Hematopoietic multipotent progenitor cell treated with erythropoietin and hydrocortisone succinate and interleukin-3 and kit ligand, for 8 days (in vitro differentiated cells): Measurements from ENCODE around the gene FBLN1.

ENCODE experiments used
- DNase-seq: peaks from one replicate; pipeline ENCODE4 v3.0.0-alpha.2; 2015

Gene FBLN1

DNA sequence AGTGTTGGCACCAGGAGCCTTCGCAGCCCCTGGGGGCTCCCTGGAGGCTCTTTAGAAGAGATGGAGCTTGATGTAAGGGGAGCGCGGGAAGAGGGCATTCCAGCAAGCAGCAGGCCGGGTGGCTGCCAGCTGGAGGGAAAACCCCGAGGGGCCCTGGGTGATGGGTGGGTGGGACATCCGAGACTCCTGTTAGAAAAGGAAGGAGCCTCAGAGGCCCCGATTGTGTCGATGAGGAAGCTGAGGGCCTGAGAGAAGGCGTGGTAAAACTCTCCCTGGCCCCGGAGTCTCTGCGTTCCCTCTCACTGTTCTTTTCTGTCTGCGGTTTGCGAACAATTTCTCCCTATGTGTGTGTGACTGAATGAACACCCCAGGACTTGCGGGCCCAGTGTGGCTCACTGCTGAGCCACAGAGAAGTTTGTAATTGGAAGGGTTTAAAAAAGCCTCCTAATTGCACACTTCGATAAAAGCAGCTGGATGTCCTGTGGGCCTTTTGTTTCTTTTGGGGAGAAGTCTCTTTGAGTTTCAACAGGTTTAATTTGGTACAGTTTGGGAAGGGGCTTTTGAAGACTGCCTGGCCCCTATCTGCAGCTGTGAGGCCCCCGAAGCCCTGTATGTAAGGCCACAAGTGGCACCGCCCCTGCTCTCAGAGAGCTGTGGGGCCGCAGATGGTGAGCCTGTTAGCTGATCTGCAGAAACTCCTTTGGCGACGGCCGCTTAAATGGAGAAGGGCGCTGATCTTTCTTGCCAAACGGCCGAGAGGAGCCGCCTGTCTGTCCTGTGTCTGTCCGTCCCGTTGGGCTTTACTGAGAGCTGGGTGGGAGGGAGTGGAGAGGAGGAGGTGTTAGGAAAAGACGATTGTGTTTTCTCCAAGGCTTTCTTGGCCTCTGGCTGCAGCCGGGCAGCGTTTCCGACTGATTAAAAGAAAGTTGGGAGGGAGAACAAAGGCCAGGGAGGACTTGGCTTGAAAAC, 2.0 kb downstream of the FBLN1 start:
- no peak for DNase-seq

DNA sequence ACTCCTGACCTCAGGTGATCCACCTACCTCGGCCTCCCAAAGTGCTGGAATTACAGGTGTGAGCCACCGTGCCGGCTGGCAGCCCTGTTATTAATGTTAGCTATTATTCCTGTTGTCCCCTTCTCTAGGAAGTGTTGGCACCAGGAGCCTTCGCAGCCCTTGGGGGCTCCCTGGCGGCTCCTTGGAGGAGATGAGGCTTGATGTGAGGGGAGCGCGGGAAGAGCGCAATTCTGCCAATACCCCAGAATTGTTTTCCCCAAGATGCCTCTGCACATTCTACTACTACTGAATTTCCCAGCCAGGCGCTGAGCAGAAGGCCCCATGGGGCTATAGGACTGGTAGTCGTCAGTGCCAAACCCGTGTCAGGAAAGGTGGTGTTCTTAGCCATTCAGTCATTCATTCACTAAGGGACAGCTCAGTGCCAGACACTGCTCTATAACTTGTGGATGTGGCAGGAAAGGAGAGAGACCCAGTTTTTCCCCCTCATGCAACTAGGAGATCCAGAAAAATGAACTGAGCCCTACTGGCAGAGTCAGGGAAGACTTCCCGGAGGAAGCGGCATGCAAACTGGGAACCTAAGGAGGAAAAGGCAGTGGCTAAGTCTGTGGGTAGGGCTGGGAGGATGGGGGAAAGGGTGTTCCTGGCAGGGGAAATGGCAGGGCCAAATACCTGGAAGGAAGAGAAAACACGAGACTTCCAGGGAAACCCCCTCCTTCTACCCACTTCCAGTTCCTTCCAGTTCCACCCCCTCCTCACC, 3.5 kb downstream of the FBLN1 start:
- no peak for DNase-seq

DNA sequence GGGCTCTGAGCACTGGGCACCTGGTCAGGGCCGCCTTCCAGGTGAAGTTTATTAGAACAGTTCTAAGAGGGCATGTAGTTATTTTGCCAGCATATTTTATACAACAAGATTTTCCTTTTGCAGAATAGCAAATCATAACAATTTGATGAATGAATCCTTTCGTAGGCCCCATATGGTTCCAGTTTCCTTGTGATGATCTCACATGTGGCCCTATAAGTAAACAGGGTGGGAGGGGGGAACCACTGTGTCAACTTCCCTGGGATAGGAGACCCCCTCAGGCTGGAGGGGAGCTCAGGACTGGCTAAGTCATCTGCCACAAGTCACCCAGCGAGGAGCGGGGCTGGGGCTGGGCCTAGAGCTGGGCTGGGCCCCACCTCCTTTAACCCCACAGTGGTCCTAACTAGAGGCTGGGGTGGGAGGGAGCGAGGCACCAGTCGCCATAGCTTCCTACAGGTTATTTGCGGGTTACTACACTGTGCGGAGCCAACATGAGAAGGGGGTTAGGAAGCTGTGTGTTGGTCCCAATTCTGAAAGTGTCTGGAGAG, 4.2 kb downstream of the FBLN1 start:
- DNase-seq, result no peak

DNA sequence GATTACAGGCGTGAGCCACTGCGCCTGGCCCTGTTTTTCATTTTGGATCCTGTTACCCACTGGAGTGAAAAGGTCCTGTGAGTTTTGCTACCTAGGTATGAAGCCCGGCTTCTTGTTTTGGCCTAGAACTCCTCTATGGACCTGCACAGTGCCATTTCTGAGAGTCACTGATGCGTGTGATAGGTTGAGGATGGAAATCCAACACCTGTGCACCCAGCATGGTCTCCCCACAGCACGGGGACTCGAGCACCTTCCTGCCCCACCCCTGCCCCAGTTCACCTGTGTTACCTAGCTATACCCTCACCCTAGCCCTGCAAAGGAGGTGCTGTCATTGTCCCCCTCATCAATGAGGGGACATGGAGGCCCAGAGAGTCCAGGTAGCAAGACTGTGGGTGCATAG, 5.1 kb downstream of the FBLN1 start:
- DNase-seq, result no peak

DNA sequence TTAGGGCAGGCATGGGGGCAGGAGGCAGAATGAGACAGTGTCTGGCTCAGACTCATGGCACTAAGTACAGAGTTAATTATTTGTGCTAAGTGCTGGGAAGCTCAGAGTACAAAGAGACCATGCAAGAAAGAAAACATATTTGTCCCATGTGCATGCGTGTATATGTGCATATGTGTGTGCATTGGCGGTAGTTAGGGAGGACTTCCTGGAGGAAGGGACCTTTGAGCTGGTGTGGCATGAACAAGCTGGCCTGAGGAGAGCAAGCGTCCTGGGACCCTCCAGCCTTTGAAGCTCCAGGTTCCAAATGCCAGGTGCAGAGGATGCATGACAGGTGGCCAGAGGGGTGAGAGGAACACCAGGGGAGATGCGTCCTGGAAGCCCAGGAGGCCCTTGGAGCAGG, 6.1 kb downstream of the FBLN1 start:
- no peak for DNase-seq

DNA sequence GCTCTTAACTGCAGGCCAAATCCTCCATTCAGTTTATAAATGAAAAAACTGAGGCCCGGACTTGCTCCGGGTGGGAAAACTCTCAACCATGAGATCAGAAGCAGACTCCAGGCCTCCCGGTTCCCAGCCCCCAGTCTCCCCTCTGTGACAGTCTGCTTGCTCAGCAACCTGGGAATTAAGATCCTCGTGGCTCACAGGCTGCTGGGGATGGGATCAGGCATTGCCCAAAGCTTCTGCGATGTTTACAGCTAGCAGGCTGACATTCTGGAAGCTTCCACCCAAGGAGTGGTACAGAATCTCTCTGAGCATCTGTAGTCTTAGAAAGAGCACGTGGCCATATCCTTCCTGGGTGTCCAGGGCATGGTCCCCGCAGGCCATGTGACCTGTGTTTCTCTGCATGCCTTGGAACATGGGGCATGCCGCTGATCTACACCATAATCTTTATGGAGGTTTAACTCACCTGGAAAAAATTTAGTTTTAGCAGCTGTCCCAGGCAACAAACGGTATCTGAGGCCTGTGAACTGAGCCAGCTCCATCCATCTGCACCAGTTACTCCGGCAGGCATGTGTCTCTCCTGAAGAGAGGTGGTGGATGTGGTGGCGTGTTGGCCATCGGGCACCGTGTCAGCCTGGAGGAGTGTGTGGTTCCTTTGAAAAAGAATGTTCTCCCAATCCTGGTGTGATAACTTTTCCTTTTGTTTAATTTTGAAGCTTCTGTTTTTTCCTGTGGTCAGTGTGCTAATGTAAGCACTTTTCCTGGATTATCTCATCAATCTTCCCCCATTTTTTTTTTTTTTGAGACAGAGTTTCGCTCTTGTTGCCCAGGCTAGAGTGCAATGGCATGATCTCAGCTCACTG, 7.9 kb downstream of the FBLN1 start:
- DNase-seq, result no peak

DNA sequence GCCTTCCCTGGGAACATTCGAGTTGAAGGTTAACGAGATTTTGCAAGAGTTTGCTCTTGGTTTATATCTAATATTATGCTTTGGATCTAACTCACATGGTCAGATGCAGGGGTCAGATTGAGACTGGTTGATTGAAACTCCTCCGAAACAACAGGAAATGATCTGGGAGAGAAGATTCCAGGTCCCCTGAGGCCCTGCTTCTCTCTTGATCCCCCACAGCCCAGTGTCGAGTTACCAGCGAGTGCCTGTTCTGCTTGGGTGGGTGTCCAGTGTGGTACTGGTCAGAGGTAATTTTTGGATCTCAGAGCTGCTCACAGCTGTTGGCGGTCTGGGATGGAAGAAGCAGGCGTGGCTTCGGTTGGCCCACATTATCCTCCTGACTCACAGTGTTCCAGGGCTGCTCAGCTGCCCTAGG, 9.2 kb downstream of the FBLN1 start:
- DNase-seq, result no peak

DNA sequence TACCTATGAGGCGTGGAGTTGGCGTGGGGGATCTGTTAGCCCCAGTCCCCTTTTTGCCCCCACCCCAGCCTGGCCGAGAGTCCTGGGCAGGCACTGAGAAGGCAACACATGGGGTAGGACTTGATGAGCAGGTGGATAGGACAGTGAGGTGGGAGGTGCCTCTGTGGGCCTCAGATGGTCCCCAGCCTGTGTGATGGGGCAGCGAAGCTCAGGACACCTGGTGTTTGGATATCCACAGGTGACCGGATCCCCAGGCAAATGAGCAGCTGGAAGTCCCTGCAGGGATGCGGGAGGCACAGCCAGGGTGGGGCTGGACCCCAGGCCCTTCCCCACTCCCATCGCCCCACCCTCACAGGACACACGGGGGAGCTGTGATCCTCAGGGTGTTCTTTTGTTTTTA, 9.7 kb downstream of the FBLN1 start:
- no peak for DNase-seq

DNA sequence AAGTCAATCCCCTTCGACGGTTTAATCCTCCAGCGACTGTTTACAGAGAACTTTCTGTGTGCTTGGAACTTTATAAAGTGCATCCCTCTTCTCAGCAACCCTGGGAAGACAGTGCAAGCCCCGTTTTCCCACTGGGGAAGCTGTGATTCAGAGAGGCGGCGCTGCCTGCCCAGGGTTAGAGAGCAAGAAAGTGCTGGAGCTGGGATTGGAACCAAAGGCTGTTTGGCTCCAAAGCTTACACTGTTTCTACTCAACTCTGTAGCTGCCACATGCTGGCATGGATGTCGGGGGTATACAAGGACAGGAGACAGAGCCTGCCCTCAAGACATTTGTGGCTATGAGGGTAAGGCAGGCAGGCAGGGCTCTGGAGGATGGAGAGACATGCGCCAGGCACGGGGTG, 13.0 kb downstream of the FBLN1 start:
- no peak for DNase-seq

DNA sequence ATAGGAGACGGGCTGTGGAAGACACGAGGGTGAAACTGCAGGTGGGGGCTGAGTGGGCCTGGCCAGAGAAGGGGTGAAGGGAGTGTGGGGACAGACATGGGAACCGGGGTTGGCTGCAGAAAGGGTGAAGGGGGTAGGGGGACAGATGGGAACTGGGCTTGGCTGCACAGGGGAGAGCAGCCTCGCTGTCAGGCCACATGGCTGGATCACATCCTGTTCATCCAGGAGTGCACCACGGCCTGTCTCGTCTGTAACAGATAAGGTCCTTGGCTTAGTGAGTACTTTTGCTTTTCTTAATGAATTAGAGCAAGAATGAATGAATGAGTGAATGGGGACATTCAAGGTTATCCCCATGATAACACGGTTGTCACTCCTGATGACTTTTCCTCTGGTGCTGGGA, 13.5 kb downstream of the FBLN1 start:
- no peak for DNase-seq

DNA sequence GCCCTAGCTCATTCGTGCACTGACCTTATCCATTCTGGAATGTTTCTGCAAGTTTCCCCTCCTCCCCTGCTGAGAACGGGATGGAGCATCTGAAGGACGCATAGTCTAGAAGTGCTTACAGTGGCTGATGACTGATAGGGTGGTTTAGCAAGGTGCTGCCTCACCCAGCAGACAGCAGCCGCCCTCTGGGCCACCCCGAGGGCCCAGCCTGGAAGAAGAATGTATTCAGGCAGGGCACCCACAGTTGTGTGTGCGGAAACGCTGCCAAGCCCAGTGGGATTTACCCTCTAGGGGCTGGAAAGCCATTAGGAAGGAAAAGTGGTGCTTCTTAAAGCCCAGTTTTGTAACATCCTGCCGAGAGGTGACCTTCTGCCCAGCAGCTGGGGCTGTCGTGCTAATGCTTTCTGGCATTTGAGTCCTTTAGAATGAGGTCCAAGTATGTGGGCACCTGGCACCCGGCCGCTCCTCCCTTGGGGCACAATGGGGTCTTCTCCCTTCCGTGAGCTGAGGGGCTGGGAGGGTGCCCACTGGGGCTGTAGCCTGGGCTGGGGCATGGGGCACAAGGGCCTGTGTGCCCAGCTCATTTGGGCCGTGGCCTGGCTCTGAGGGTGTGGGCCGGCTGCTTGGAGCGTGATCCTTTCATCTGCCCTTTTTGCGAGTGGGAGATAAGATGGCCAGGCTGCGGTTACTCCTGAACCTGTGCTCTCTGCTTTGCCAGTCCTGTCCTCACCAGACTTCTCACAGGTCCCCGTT, 14.4 kb downstream of the FBLN1 start:
- DNase-seq, result no peak

DNA sequence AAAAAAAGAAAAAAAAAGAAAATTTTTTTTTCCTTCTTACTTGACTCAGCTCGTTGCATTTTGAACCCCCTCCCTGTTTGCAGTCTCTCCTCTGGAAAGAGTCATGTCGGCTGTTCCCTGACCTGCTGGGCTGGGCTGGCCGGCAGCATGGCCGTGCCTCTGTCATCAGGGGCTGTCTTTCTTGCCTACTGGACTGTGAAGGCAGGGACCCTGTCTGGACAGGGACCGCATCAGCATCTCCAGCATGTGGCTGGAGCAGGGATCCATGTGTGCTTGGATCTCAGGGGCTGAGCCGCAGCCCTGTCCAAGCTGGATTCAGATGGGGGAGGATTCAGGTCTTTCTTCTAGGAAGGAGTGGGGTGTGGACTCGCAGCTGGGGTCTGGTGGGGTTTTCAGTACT, 15.5 kb downstream of the FBLN1 start:
- no peak for DNase-seq

DNA sequence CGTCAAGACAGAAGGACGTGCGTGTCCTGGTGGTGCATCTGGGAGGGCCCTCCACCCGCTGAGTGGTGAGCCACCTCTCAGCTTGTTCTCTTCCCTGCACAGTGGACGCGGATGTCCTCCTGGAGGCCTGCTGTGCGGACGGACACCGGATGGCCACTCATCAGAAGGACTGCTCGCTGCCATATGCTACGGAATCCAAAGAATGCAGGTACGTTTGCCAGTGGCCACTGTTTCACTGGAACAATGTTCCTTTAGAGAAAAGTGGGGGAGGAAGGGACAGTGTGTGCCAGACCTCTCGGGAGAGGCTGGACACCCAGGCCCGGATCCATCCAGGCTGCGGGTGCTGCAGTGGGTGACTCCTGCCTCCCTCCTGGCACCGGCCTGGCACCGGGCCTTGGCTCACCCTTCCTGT, 15.9 kb downstream of the FBLN1 start:
- no peak for DNase-seq

DNA sequence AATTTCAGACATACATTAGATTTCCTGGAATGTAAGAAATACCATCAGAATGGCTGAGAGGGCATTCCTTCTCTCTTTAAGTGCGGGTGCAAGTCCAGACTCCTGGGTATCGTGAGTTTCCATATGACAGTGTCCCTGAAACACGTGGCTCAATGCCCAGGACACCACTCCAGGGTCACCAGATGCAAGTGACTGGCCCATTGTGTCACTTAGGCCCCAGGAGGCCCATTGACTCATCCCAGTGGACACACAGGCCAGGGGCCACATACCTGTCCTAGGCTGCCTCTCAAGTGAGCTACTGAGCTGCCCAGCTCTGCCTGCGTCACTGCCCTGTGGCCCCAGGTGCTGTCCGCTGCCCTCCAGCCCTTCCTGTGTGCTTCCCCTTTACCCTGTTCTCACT, 18.5 kb downstream of the FBLN1 start:
- DNase-seq, result no peak

DNA sequence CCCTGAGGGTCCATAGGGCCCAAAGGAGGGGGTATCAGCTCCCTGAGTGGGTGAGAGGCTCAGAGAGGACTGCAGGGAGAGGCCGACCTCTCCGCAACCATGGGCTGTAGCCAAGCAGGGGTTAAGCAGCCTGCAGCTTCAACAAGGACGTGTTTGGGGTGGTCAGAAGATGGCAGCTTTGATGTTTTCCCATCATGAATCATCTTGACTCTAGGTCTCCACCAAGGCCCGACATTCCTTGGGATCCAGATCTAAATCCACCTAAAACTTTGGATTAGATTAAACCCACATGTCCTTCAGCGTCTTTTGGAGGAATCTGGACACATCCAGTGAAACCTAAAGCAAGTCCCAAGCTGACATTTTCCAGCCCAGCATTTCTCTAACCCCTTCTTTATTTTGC, 19.8 kb downstream of the FBLN1 start:
- no peak for DNase-seq

DNA sequence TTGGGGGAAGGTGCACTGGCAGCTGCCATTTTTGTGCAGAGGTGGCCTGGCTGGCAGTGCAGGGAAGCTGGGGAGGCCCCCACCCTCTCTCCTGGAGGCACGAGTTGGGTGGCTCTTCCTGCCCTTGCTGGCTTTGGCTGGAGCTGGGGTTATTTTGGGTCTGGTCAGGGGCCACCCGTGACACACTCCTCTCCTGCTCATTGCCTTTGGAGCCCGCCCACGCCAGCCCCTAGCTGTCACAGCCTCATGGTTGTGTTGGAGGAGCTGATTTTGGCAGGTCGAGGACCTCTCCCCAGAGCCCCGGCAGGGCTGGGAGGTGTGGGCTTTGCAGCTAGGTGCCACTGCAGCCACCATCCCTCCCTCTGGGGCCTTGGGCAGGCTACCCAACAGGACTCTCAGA, 21.5 kb downstream of the FBLN1 start:
- DNase-seq, result no peak

DNA sequence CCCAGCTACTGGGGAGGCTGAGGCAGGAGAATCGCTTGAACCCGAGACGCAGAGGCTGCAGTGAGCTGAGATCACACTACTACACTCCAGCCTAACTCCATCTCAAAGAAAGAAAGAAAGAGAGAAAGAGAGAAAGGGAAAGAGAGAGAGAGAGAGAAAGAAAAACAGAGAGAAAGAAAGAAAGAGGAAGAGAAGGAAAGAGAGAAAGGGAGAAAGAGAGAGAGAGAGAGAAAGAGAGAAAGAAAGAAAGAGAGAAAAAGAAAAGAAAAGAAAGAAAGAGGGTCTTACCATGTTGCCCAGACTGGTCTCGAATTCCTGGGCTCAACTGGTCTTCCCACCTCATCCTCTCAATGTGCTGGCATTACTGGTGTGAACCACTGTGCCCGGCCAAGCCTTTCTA, 22.3 kb downstream of the FBLN1 start:
- DNase-seq, result no peak

DNA sequence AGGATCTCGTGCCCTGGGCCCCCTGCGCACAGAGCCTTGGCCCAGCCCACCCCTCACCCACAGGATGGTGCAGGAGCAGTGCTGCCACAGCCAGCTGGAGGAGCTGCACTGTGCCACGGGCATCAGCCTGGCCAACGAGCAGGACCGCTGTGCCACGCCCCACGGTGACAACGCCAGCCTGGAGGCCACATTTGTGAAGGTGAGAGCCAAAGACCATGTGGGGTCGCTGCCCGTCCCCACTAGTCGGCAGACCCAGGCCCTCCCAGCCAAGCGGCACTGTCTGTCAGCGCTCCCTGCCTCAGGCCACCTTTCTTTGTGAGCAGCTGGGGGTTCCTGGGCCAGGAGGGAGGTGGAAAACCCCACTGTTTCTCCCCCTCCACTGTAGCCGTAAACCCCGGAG, 22.8 kb downstream of the FBLN1 start:
- DNase-seq, result no peak

DNA sequence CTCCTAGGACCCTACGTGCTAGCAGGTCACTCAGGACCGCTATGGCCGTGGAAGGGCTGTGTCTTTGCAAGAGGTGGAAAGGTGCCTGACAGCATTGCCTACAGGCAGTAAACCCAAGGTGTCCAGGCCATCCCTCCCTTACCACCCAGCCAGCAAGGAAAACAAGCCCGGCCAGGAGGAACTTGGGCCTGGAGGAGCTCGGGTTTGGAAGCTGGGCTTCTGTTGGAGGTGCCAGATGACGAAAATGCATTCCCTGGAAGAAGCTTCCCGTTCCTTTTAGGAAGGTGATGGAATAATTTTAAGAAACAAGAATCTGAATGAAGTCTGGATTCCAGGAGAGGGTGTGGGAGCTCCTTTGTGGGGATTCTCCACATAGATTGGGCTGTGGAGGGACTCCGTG, 23.6 kb downstream of the FBLN1 start:
- DNase-seq, result no peak

DNA sequence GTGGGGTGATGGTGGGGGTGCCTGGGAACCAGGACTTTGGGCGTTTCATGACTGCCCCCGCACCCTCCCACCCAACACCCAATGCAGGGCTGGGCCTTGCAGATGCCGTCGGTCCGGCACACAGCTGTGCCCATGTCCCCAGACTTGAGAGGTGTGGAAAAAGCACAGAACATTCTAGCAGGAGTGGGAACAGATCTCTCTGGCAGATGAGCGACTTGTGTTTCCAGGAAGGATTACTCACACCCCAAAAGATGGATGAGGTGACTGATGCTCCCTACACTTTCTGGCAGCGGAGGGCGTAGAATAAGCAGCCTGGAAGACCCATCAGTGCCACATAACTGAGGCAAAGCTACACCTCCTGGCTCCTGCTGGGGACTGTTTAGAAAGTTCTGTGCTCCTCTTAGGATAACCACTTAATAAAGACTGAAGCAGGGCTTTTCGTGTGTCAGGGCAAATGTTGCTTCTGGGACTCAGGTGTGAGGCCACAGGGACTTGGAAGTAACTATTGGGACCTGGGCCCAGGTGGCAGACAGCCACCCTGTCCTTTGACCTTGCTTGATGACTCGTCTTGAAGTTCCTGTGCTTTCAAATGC, 24.2 kb downstream of the FBLN1 start:
- DNase-seq, result no peak

DNA sequence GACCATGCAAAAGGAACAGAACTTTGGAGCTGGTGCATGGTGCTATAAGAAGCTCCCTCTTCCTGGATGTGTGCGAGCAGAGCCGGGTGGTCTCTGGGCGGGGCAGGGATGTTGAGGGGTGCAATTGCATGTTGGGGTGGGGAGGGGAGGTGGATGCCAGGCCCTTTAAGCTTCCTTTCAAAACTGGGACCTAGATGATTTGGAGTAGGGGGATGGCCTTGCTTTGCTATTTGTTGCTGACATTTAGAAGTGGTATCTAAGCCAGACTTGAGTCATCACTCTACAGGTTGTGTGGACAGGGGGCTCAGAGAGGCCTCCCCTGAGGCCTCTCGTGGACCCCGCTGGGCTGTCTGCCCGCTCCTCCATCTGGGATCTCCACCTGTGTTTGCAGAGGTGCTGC, 24.8 kb downstream of the FBLN1 start:
- no peak for DNase-seq

DNA sequence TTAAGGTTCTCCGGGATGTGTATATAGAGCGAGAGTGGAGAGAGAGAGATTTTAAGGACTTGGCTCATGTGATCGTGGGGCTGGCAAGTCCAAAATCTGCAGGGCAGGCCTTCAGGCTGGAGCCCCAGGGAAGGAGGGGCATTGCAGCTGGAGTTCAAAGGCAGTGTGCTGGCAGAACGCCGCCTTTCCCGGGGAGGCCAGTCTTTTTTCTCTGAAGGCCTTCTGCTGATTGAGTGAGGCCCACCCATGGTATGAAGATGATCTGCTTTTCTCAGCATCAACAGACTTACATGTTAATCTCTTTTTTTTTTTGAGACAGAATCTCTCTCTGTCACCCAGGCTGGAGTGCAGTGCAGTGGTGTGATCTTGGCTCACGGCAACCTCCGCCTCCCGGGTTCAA, 25.4 kb downstream of the FBLN1 start:
- no peak for DNase-seq
